Natural killer cell (primary cell): ENCODE measurements around the gene CLEC18C. TPM values are rescaled to one million over a fixed set of nuclear protein-coding genes. Genes with fewer than 3 reads are reported as not detected.
"Not testable (repeated sequence)": the region's sequence is repeated elsewhere in the genome, so short reads cannot be mapped to it uniquely, and the experiment has no call there.

ENCODE experiments used
- ATAC-seq, 3 donors: fragments of 150-1000 bp in 2 of 3; fragments of 200-7000 bp in 1 of 3; cut with Tn5 transposase; 1 replicate in 1 of 3; 2 replicates in 2 of 3; pipeline ENCODE4 v1.10.0; 2021; ENCODE audit warnings: mild to moderate bottlenecking in 2 of 3, moderate library complexity in 2 of 3
- DNase-seq, 2 donors: peaks; one replicate each; pipeline versions ENCODE4 v3.0.0 to v3.0.0-alpha.2; 2013 to 2021; ENCODE audit warnings: mixed read lengths in 1 of 2
- H3K27ac ChIP-seq: one replicate; pipeline ENCODE4 v1.5.1; 2013; ENCODE audit warnings: mild to moderate bottlenecking, low read length
- H3K27me3 ChIP-seq: one replicate; pipeline ENCODE4 v1.6.1; 2013; ENCODE audit warnings: low read length; ENCODE audit not compliant: control insufficient read depth, insufficient read depth
- H3K36me3 ChIP-seq: one replicate; pipeline ENCODE4 v1.6.1; 2013; ENCODE audit warnings: low read length; ENCODE audit not compliant: control insufficient read depth, insufficient read depth
- H3K4me1 ChIP-seq: one replicate; pipeline ENCODE4 v1.6.1; 2013; ENCODE audit warnings: low read length; ENCODE audit not compliant: control insufficient read depth, insufficient read depth
- H3K4me3 ChIP-seq: one replicate; pipeline ENCODE4 v1.5.1; 2013; ENCODE audit warnings: low read length
- H3K9me3 ChIP-seq: one replicate; pipeline ENCODE4 v1.6.1; 2013; ENCODE audit warnings: low read length; ENCODE audit not compliant: control insufficient read depth, insufficient read depth
- H3K27ac Mint-ChIP-seq, 2 donors: one replicate each; pipeline ENCODE4 v1.8.0; 2022; ENCODE audit warnings: mild to moderate bottlenecking in 2 of 2, mixed read lengths in 2 of 2, moderate library complexity in 1 of 2
- H3K27me3 Mint-ChIP-seq, 2 donors: one replicate each; pipeline ENCODE4 v1.8.0; 2022; ENCODE audit warnings: low read depth in 2 of 2, mixed read lengths in 2 of 2
- H3K36me3 Mint-ChIP-seq: one replicate; pipeline ENCODE4 v1.8.0; 2022; ENCODE audit warnings: mixed read lengths
- H3K4me1 Mint-ChIP-seq, 2 donors: one replicate each; pipeline ENCODE4 v1.8.0; 2022; ENCODE audit warnings: mixed read lengths in 2 of 2
- H3K4me3 Mint-ChIP-seq: one replicate; pipeline ENCODE4 v1.8.0; 2022; ENCODE audit warnings: mild to moderate bottlenecking, moderate library complexity, mixed read lengths
- H3K9me3 Mint-ChIP-seq, 2 donors: one replicate each; pipeline ENCODE4 v1.8.0; 2022; ENCODE audit warnings: mixed read lengths in 2 of 2
- CTCF ChIP-seq: fragments of 200-600 bp; IDR thresholded peaks from one replicate; pipeline ENCODE4 v1.8.0; 2022; ENCODE audit warnings: antibody characterized with exemption
- WGBS: methylation state at CpG from one replicate; pipeline ENCODE4 v1.1.7; 2013; ENCODE audit warnings: missing lambda C conversion rate; ENCODE audit not compliant: insufficient coverage; 5-methylcytosine and 5-hydroxymethylcytosine counted together
- intact Hi-C: fragments of 100-400 bp; cut with micrococcal nuclease; formaldehyde crosslinking; loops from one replicate; pipeline ENCODE4 v1.14.2; 2022
- total RNA-seq, 4 donors: library from RNA; stranded (reverse); fragments of 120-200 nt in 1 of 4; gene quantifications; one replicate each; pipeline versions ENCODE4 v1.2.3 to v1.2.4, GENCODE V29; 2013 to 2022

CLEC18C gene
- total RNA-seq, 3 donors from 2014 or later (not counting 1 experiment from before 2014, with no cell fraction given), result 0.29 to 0.88 (median 0.59) TPM

DNA sequence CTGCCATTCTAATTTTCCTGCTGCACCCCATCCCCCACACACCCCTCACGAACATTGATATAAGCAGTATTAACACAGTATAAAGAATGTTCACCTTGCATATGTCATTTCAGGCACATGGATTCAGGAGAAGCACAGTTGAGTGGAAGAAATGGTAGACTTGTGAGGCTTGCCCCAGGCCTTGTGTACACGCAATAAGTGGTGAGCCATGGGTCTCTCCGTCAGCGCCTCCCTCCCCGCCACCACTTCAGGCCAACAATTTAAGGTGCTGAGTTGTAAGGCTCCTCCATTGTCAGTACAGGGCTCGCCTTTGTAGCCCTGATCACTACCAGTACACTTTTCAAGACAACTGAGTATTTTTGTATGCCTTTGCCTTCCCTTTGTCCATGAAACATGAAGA lies 12.2 kb upstream of the CLEC18C start:
- no peak overlapping the region for H3K27ac ChIP-seq
- peaks cover 7% of the 10 kb centered on the region for H3K4me1 ChIP-seq
- TF ChIP-seq CTCF, result no peak
- H3K9me3 ChIP-seq, result no peaks in the 10 kb centered on the region
- Mint-ChIP-seq H3K4me1 (peaks cover 0 to 5% of the 10 kb centered on the region in 2 donors), H3K27me3 (no peaks in the 10 kb centered on the region), H3K4me3 (no peak overlapping the region), H3K27ac (peak overlapping the region in 1 of 2 donors; percentile 37), H3K36me3 (peaks cover 10% of the 10 kb centered on the region), H3K9me3 (no peaks in the 10 kb centered on the region)
- intact Hi-C loops, result loop anchor here (10.0 kb wide), 1 partner anchor 493 kb away; no protein-coding TSS in a partner anchor
- no peaks in the 10 kb centered on the region for H3K27me3 ChIP-seq
- no peak overlapping the region for H3K4me3 ChIP-seq
- no peak for ATAC-seq
- DNase-seq, result peak in 1 of 2 donors; percentile 7
- H3K36me3 ChIP-seq, result peaks cover 67% of the 10 kb centered on the region
- WGBS, result 98% methylated on average over 6 of the region's 6 CpGs

DNA sequence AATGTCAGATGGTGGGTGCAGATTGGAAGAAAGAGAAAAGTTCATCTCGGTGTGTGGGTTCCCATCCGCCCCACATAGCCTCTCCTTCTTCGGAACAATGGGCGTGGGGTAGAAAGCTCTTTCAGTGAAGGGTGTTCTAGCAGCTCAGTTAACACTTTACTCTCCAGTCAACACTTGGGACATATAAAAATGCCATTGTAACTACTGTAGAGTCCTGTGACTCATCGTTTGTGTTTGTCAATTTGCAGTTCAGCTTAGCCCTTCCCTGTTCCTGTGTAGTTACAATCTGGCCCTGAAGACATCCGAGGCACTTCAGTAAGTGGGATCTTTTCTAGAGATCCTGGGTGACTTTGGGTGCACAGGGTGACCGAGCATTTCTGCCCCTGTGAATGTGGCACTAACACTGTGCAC lies 11.5 kb upstream of the CLEC18C start:
- peak in 1 of 2 donors; percentile 5 for DNase-seq
- H3K27me3 ChIP-seq, result no peaks in the 10 kb centered on the region
- no peaks in the 10 kb centered on the region for H3K27me3 Mint-ChIP-seq
- H3K27ac Mint-ChIP-seq, result peak overlapping the region in 1 of 2 donors; percentile 37
- H3K4me1 Mint-ChIP-seq, result peaks cover 0 to 5% of the 10 kb centered on the region in 2 donors
- intact Hi-C loops, result loop anchor here (10.0 kb wide), 1 partner anchor 493 kb away; no protein-coding TSS in a partner anchor
- no peaks in the 10 kb centered on the region for H3K9me3 Mint-ChIP-seq
- no peak for TF ChIP-seq CTCF
- no peak overlapping the region for H3K4me3 ChIP-seq
- H3K27ac ChIP-seq, result no peak overlapping the region
- H3K36me3 ChIP-seq, result peaks cover 60% of the 10 kb centered on the region
- H3K9me3 ChIP-seq, result no peaks in the 10 kb centered on the region
- peaks cover 10% of the 10 kb centered on the region for H3K36me3 Mint-ChIP-seq
- ATAC-seq, result no peak
- H3K4me1 ChIP-seq, result peaks cover 7% of the 10 kb centered on the region
- H3K4me3 Mint-ChIP-seq, result no peak overlapping the region
- WGBS, result 92% methylated on average over 7 of the region's 7 CpGs

- peaks cover 7% of the 10 kb centered on the region for H3K4me1 ChIP-seq
- TF ChIP-seq CTCF, result no peak
- H3K36me3 Mint-ChIP-seq, result peaks cover 10% of the 10 kb centered on the region
- H3K4me1 Mint-ChIP-seq, result peaks cover 0 to 5% of the 10 kb centered on the region in 2 donors
- peak in 1 of 2 donors; percentile 4 for DNase-seq
- no peaks in the 10 kb centered on the region for H3K27me3 ChIP-seq
- H3K4me3 Mint-ChIP-seq, result no peak overlapping the region
- no peaks in the 10 kb centered on the region for H3K9me3 ChIP-seq
- no peak overlapping the region for H3K27ac Mint-ChIP-seq
- no peaks in the 10 kb centered on the region for H3K9me3 Mint-ChIP-seq
- no peak for ATAC-seq
- peaks cover 45% of the 10 kb centered on the region for H3K36me3 ChIP-seq
- H3K27ac ChIP-seq, result no peak overlapping the region
- H3K4me3 ChIP-seq, result no peak overlapping the region
- WGBS, result 93% methylated on average over 10 of the region's 10 CpGs
- no peaks in the 10 kb centered on the region for H3K27me3 Mint-ChIP-seq
- intact Hi-C loops, result loop anchor here (10.0 kb wide), 1 partner anchor 491 kb away; no protein-coding TSS in a partner anchor
Observed at GRCh38 chr16:70163596-70163995, 10.0 kb upstream of the CLEC18C start.

- H3K4me3 Mint-ChIP-seq, DNase-seq, H3K36me3 Mint-ChIP-seq, H3K27me3 Mint-ChIP-seq, H3K4me1 Mint-ChIP-seq, H3K27ac ChIP-seq, H3K4me3 ChIP-seq, H3K4me1 ChIP-seq, H3K9me3 ChIP-seq, H3K9me3 Mint-ChIP-seq, ATAC-seq, H3K27ac Mint-ChIP-seq, H3K27me3 ChIP-seq: not testable (repeated sequence)
- intact Hi-C loops, result loop anchor here (10.0 kb wide), 1 partner anchor 488 kb away; no protein-coding TSS in a partner anchor
- 93% methylated on average over 4 of the region's 10 CpGs for WGBS
- H3K36me3 ChIP-seq, result peaks cover 14% of the 10 kb centered on the region
Observed at GRCh38 chr16:70166688-70167087, 6.9 kb upstream of the CLEC18C start.

DNA sequence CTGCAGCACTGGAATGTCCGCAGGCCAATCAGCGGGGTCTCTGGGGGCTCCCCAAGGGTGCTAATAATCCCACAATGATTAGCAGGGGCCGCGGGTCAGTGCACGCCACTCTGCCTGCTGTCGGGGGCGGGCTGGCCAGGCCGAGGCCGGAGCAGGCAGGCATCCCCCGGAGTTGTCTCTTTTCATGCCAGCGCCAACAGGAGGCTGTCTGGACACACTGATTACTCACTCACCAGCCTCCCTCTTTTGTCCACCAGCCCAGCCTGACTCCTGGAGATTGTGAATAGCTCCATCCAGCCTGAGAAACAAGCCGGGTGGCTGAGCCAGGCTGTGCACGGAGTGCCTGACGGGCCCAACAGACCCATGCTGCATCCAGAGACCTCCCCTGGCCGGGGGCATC lies 329 bp downstream of the CLEC18C start:
- H3K27me3 Mint-ChIP-seq, H3K4me1 Mint-ChIP-seq, H3K4me3 ChIP-seq, H3K9me3 Mint-ChIP-seq, H3K36me3 Mint-ChIP-seq, H3K9me3 ChIP-seq, H3K27ac ChIP-seq, H3K27ac Mint-ChIP-seq, H3K4me1 ChIP-seq, H3K4me3 Mint-ChIP-seq, DNase-seq, intact Hi-C loops, ATAC-seq, H3K27me3 ChIP-seq, H3K36me3 ChIP-seq: not testable (repeated sequence)
- WGBS, result 75% methylated on average over 2 of the region's 15 CpGs

DNA sequence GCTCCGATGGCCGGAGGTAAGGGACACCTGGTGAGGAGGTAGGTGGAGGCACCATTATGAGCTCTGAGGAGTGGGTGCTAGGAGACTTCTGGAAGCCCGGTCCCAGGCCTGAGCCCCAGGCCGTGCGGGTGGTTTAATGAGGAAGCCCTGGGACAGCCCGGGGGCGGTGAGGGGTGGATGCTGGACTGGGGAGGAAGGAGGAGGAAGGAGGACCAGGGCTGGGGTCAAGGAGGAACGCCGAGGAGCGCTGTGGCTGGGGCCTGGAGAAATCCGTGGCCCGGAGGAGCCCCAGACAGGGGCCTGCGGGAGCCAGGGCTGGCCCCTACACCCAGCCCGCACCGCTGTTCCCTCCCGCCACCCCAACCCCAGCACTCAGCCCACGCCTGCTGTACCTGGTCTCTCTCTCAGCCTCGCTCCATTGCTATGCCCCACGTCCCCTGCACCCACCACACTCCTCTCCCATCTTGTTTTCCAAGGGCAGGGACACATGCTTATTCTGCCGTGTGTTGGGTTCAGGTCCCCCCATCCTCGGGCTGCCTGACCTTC lies 873 bp downstream of the CLEC18C start:
- H3K27ac Mint-ChIP-seq, H3K4me1 Mint-ChIP-seq, H3K4me3 ChIP-seq, H3K36me3 ChIP-seq, DNase-seq, intact Hi-C loops, H3K4me1 ChIP-seq, H3K27me3 ChIP-seq, H3K9me3 Mint-ChIP-seq, ATAC-seq, H3K27ac ChIP-seq, H3K4me3 Mint-ChIP-seq, H3K27me3 Mint-ChIP-seq, H3K36me3 Mint-ChIP-seq, H3K9me3 ChIP-seq: not testable (repeated sequence)
- no CpG with 5 or more reads among the region's 21 CpGs for WGBS
